Breast epithelium (tissue), 3 donors: Measurements from ENCODE around the gene TMEM245.

Experiments used
- POLR2A ChIP-seq: fragments of 450-650 bp; IDR thresholded peaks from one replicate; pipeline ENCODE4 v1.6.1; 2016; ENCODE audit warnings: antibody characterized with exemption, mild to moderate bottlenecking, moderate library complexity
- POLR2AphosphoS5 ChIP-seq, 3 donors: sonication (generic); formaldehyde crosslinking; IDR thresholded peaks; one replicate each; pipeline ENCODE4 v1.6.1; 2017; ENCODE audit warnings: antibody characterized with exemption in 3 of 3

- TF ChIP-seq POLR2AphosphoS5 (IDR thresholded peaks at IDR 0.05) (no peak), POLR2A (no peak)
Observed at GRCh38 chr9:109040571-109040970, 79.2 kb downstream of the TMEM245 start.
